Fibroblast of pulmonary artery (primary cell): ENCODE data around the gene FHIT.

Experiments used
- DNase-seq: peaks from one replicate; pipeline ENCODE4 v3.0.0-alpha.2; 2010; ENCODE audit warnings: low read depth
- H3K4me3 ChIP-seq: replicated peaks from 2 replicates; pipeline ENCODE4 v1.5.1; 2011; ENCODE audit warnings: low read depth, mild to moderate bottlenecking, control low read depth, low read length, moderate library complexity
- TF ChIP-seq, protein P1 (sequence below): IDR thresholded peaks from 2 replicates; pipeline ENCODE4 v1.5.1; 2011; ENCODE audit warnings: mild to moderate bottlenecking, control low read depth, low read length, inconsistent platforms; ENCODE audit errors: missing control alignments

The FHIT gene

DNA sequence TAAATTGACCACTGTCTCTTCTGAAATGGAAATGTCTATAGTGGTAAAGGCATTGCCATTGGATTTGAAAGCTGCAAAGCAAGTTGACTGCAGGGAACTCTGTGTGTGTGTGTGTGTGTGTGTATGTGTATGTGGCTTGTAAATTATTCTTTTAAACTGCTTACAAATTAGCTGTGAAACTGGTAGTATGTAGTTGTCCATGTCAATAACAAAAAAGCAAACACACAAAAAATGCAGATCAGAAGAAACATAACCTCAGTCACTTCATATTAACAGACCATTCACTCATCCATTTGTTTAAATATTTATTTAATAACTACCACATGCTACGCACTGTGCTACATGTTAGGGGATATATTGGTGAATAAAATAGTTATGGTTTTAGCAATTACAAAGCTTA, 837.7 kb downstream of the FHIT start:
- no peak overlapping the region for H3K4me3 ChIP-seq
- no peak for DNase-seq
- TF ChIP-seq, protein P1, sequence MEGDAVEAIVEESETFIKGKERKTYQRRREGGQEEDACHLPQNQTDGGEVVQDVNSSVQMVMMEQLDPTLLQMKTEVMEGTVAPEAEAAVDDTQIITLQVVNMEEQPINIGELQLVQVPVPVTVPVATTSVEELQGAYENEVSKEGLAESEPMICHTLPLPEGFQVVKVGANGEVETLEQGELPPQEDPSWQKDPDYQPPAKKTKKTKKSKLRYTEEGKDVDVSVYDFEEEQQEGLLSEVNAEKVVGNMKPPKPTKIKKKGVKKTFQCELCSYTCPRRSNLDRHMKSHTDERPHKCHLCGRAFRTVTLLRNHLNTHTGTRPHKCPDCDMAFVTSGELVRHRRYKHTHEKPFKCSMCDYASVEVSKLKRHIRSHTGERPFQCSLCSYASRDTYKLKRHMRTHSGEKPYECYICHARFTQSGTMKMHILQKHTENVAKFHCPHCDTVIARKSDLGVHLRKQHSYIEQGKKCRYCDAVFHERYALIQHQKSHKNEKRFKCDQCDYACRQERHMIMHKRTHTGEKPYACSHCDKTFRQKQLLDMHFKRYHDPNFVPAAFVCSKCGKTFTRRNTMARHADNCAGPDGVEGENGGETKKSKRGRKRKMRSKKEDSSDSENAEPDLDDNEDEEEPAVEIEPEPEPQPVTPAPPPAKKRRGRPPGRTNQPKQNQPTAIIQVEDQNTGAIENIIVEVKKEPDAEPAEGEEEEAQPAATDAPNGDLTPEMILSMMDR = no peak

DNA sequence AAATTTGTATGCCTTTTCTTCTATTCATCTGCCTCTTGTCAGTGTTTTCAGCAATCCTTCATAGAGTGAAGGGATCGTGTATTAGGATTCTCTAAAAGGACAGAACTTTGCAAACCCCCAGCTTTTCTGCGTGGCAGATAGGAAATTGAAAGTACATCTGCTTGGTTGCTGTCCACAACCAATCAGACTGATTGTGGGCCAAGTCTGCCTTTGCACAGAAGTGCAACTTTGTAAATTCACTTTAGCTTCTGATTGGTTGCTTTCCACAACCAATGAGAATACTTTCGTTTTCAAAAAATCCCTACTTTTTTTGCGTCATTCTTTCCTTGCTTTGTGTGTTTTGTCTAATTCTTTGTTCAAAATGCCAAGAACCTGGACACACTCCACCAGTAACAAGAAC, 847.4 kb downstream of the FHIT start:
- no peak overlapping the region for H3K4me3 ChIP-seq
- DNase-seq = no peak
- TF ChIP-seq, protein P1 = no peak

DNA sequence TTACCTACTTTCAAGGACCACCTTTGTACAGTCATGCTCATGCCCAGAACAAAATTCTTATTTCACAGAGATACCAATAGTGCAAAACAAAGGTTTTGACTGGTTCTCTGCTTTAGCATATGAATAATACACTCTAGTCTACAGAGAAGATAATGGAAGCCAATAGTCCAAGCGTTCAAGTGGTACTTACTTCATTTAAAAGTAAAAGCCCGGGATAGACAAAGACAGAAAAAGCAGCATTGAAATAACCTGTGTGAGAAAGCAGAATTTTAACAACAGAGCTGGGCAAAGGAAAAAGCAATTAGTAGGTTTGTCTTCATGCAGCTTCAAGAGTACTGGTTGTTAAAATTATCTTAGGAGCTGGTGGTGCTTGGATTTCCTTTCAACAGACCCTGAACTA, 848.3 kb downstream of the FHIT start:
- TF ChIP-seq, protein P1 = no peak
- no peak for DNase-seq
- H3K4me3 ChIP-seq = no peak overlapping the region

DNA sequence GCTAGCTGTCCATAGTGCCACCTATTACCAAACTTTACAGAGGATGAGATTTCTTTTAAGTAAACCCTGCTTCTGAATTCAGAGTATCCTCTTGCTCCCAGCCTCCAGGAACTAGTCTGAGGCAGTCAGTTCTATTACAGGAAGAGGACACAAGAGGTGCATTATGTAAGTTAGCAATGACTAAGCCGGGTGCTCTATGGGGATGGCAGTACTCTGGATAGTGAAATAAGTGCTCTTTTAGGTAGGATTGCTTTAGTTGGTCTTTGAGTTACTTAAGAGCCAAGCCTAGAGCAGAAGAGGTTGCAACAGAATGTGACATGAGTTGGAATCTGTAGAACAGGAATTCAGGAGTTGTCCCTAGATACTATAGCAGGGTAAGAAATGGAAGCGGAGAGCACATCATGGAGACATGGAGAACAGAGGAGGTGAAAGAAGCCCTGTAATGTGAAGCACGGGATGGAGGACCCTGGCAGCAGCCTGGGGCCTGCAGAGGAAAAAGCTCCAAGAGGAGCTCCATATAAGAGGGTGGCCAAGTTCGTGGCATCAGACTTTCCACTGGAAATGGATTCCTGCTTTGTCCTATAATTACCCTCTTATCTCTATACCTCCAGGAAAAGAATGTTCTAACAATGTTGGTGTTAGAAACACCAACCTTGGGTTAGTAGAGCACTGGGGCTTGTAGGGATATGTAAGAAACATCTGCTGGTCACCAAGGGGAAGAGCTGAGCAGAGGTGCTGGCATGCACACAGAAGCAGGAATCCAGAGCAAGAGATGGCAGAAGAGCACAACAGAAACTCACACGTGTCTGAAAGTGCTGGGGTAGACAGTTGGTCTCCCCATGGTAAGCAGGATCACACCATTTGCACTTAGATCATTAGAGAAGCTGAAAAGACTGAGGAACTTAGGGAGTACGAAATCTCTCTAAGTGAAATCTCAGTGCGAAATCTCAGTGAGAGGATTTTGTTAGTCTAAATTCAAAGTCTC, 851.1 kb downstream of the FHIT start:
- TF ChIP-seq, protein P1 = no peak
- H3K4me3 ChIP-seq = no peak overlapping the region
- peak; percentile 1 for DNase-seq

DNA sequence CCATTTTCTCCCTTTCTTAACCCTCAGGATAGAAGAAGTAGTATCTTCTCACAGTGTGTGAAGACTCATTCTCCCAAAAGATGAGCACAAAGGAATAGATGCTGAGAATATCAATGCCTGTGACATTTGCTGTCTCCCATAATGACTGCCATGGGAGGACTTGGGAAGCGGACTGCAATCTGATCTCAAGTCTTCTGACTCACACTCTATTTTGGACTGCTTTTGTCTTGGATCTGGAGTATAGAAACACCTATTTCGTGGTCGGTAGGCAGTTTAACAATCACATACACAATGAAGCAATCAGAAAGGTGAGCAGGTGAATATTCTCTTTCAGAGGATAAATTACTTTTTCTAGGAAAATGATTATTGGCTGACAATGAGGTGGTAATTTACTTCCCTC, 852.0 kb downstream of the FHIT start:
- DNase-seq = no peak
- TF ChIP-seq, protein P1 = no peak
- no peak overlapping the region for H3K4me3 ChIP-seq

DNA sequence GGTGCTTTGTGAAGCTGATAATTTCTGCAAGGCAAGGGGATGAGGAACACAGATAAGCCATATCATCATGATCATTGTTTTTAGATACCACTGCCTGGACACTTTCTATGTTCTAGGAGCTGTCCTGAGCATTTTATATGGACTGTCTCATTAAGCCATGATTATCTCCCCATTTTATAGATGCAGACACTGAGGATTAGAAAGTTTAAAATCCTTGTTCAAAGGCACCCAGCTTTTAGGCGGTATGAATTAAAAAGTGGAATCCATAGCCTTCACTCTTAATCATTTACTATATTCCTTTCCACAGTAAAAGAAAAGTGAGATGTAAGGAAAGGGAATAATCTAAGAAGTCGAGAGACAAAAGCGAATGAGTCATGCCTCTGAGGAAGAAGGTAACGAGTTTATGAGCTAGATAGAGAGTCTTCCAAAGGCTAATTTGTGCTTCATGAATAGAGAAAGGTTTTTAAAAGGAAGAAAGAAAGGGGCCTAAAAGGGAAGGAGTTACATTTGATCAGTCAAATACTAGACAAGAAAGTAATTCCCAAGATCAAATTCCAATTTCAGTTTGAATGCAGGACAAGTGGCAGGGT, 856.0 kb downstream of the FHIT start:
- TF ChIP-seq, protein P1 = no peak
- no peak for DNase-seq
- no peak overlapping the region for H3K4me3 ChIP-seq

DNA sequence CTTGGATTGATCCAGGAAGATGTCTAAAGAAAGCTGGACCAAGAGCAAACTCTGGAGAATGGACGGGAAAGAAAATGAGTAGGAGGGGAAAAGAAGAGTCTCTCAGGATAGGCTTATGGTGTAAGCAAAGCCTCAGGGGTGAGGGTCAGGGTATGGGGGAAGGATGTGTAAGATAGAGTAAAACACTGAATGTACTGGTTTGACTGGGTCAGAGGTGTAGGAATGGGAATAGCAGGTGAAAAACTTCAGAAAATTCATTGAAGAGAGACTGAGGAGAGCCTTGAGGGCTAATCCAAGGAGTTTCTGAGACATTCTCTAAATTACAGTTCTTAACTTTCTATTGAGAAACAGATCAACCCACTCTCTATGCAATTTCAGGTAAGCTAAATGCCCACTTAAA, 857.3 kb downstream of the FHIT start:
- DNase-seq = no peak
- TF ChIP-seq, protein P1 = no peak
- no peak overlapping the region for H3K4me3 ChIP-seq
